AG09309 (cell line): ENCODE data around the gene THOP1.

Experiments used
- DNase-seq: peaks from one replicate; pipeline ENCODE4 v3.0.0-alpha.2; 2010; ENCODE audit warnings: low read depth
- H3K4me3 ChIP-seq: 2 replicates; pipeline ENCODE4 v1.5.1; 2011; ENCODE audit warnings: mild to moderate bottlenecking, low read depth, low read length, moderate library complexity; ENCODE audit not compliant: control insufficient read depth
- CTCF ChIP-seq: IDR thresholded peaks from 2 replicates; pipeline ENCODE4 v1.5.1; 2011; ENCODE audit warnings: mild to moderate bottlenecking, low read depth, low read length, inconsistent platforms; ENCODE audit not compliant: insufficient read depth, control insufficient read depth; ENCODE audit errors: missing control alignments

The THOP1 gene

DNA sequence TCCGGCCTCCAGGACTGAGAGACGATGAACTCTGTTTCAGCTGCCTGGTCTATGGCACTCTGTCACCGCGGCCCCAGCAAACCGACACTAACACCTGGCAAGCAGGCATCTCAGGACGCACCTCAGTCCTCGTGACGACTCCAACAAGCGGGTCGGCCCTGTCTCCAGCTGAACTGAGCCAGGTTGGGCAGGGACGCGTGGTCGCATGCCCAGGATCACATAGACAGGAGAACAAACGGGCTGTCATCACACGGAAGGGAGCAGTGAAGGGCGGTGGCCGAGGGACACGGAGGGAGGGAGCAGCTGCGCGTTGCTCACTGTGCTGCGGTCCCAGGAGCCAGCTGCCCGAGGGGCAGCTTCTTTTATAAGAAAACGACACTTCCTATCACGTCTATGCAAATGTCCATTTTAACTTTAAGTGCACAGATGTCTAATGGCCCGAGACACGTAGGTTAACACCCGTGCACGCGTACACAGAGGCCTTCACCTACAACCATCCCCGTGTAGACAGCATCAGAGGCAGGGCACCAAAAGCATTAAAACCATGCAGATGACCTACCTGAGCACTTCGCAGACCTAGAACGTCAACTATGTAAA is 11.1 kb upstream of the THOP1 start:
- DNase-seq: no peak
- no peak for TF ChIP-seq CTCF
- H3K4me3 ChIP-seq: no peak overlapping the region

DNA sequence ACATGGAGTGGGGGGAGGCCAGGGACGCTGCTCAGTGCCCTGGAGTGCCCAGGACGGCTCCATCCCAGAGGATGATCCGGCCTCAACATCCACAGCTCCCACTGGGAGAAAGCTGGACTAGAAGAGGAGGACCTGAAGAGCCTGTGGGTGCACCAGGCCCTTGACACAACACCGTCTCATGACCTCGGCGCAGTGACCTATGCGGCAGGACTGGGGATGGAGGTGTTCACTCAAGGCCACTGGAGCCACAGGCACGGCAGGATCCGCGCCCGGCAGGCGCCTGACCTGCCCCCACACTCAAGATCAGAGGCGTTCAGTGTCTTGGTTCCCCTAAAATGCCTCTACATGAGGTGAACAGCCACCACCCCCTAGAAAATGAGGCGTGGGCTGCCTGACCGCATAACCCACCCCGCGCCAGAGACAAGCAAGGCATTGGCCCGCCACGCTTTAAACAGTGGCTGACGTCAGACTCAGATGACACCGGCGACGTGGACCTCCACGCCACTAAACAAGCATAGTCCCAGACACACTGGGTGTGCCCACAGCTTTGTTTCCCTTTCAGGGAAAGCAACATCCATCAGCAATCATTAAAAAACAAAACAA is 10.2 kb upstream of the THOP1 start:
- no peak for DNase-seq
- no peak for TF ChIP-seq CTCF
- no peak overlapping the region for H3K4me3 ChIP-seq

- no peak for DNase-seq
- H3K4me3 ChIP-seq: no peak overlapping the region
- no peak for TF ChIP-seq CTCF
Observed at GRCh38 chr19:2775556-2776430, 9.5 kb upstream of the THOP1 start.

- TF ChIP-seq CTCF: no peak
- no peak for DNase-seq
- H3K4me3 ChIP-seq: no peak overlapping the region
Observed at GRCh38 chr19:2777952-2778683, 7.2 kb upstream of the THOP1 start.

DNA sequence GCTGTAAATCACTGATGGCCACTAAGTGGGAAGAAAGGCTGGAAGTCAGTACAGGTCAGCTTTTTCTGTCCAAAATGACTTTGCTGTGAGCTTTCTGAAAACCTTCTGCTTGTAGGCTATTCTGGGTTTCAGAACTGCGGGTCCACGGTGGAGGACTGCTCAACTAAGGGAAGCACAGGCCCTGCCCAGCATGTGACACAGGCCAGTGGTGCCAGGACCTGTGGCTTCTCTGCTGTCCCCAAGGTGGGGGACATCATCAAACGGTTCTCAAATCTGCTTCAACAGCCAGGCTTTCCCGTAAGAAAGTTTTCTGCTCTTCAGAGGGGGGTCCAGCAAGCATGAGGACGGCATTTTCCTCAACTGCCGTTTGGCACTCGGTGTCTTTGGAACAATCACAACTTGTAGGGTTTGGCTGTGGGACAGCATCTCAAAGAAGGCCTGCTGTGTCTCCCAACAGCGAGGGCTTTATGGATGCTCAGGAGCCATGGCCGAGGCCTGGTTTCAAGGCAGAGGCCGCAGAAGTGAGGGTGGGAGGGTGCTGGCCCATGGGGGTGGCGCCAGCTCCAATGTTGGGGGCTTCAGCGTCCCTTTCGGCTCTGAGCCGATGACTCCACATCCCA is 6.1 kb upstream of the THOP1 start:
- no peak for TF ChIP-seq CTCF
- no peak for DNase-seq
- H3K4me3 ChIP-seq: no peak overlapping the region

DNA sequence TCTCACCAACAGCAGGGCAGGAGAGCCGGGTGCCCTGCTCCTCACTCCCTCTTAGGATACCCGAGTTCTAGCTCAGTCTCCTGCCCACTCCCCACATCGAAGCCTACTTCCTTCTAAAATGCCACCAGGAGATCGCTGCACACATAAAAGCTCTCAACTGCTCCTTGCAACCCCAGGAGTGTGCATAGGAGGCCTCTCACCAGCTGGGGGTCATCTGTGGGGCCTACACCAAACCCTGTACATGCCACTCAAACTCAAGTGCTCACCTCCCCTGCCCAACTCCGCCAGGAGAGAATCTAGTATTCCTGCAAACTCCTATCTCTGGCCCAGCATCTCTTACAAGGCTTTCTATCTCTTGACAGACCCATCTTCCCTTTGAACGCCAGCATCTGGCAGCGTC is 5.0 kb upstream of the THOP1 start:
- no peak overlapping the region for H3K4me3 ChIP-seq
- DNase-seq: no peak
- TF ChIP-seq CTCF: no peak
